Astrocyte (in vitro differentiated cells and primary cell): ENCODE results near the gene CDS2. TPM values are rescaled to one million over a fixed set of nuclear protein-coding genes. Genes with fewer than 3 reads are reported as not detected.
"Not testable (repeated sequence)": the region's sequence is repeated elsewhere in the genome, so short reads cannot be mapped to it uniquely, and the experiment has no call there.

ENCODE experiments used
- DNase-seq: peaks from one replicate; pipeline ENCODE4 v3.0.0-alpha.2; 2010; ENCODE audit warnings: low read depth
- FAIRE-seq: peaks from 2 replicates; lab custom pipeline; 2011; peaks lifted over from hg19 to GRCh38; lab: Jason Lieb, UNC
- H2AFZ ChIP-seq: 2 replicates; pipeline ENCODE4 v1.6.0; 2012; ENCODE audit warnings: low read depth, low read length, inconsistent platforms
- H3K27ac ChIP-seq: 2 replicates; pipeline ENCODE4 v1.5.1; 2011; ENCODE audit warnings: low read depth, low read length, inconsistent platforms
- H3K27me3 ChIP-seq: 2 replicates; pipeline ENCODE4 v1.6.0; 2011; ENCODE audit warnings: low read length, inconsistent platforms; ENCODE audit not compliant: insufficient read depth
- H3K36me3 ChIP-seq: 2 replicates; pipeline ENCODE4 v1.5.1; 2011; ENCODE audit warnings: low read length, inconsistent platforms; ENCODE audit not compliant: insufficient read depth
- H3K4me1 ChIP-seq: 2 replicates; pipeline ENCODE4 v1.5.1; 2011; ENCODE audit warnings: low read length, inconsistent platforms; ENCODE audit not compliant: insufficient read depth
- H3K4me2 ChIP-seq: 2 replicates; pipeline ENCODE4 v1.6.0; 2012; ENCODE audit warnings: low read length, inconsistent platforms
- H3K4me3 ChIP-seq: 2 replicates; pipeline ENCODE4 v1.5.1; 2011; ENCODE audit warnings: low read depth, mild to moderate bottlenecking, low read length, inconsistent platforms; ENCODE audit not compliant: insufficient read depth
- H3K79me2 ChIP-seq: 2 replicates; pipeline ENCODE4 v1.6.0; 2012; ENCODE audit warnings: mild to moderate bottlenecking, low read length, inconsistent platforms; ENCODE audit not compliant: insufficient read depth
- H3K9ac ChIP-seq: 2 replicates; pipeline ENCODE4 v1.6.0; 2012; ENCODE audit warnings: mild to moderate bottlenecking, low read length, inconsistent platforms
- H3K9me3 ChIP-seq: 2 replicates; pipeline ENCODE4 v1.5.1; 2012; ENCODE audit warnings: low read depth, mild to moderate bottlenecking, low read length, inconsistent platforms; ENCODE audit not compliant: insufficient read depth
- H4K20me1 ChIP-seq: 2 replicates; pipeline ENCODE4 v1.6.0; 2012; ENCODE audit warnings: low read length, inconsistent platforms; ENCODE audit not compliant: insufficient read depth
- H3K27ac Mint-ChIP-seq: one replicate; pipeline ENCODE4 v1.8.0; 2021; ENCODE audit warnings: mild to moderate bottlenecking, mixed read lengths; ENCODE audit not compliant: unreplicated experiment
- H3K27me3 Mint-ChIP-seq: one replicate; pipeline ENCODE4 v1.8.0; 2021; ENCODE audit warnings: low read depth, mixed read lengths; ENCODE audit not compliant: unreplicated experiment
- H3K36me3 Mint-ChIP-seq: one replicate; pipeline ENCODE4 v1.8.0; 2021; ENCODE audit warnings: low read depth, mixed read lengths; ENCODE audit not compliant: unreplicated experiment
- H3K4me1 Mint-ChIP-seq: one replicate; pipeline ENCODE4 v1.8.0; 2021; ENCODE audit warnings: low read depth, mixed read lengths; ENCODE audit not compliant: unreplicated experiment
- H3K4me3 Mint-ChIP-seq: one replicate; pipeline ENCODE4 v1.8.0; 2021; ENCODE audit warnings: mild to moderate bottlenecking, moderate library complexity, mixed read lengths; ENCODE audit not compliant: unreplicated experiment
- H3K9me3 Mint-ChIP-seq: one replicate; pipeline ENCODE4 v1.8.0; 2021; ENCODE audit warnings: mild to moderate bottlenecking, mixed read lengths; ENCODE audit not compliant: unreplicated experiment
- CTCF ChIP-seq: IDR thresholded peaks from 2 replicates; pipeline ENCODE4 v1.5.1; 2011; ENCODE audit warnings: low read depth, mild to moderate bottlenecking, inconsistent platforms, low read length, moderate library complexity; ENCODE audit not compliant: insufficient read depth
- EZH2 ChIP-seq: IDR thresholded peaks from 2 replicates; pipeline ENCODE4 v1.6.1; 2012; ENCODE audit warnings: mild to moderate bottlenecking, low read length, inconsistent platforms; ENCODE audit not compliant: insufficient read depth
- total RNA-seq: library from RNA; stranded (reverse); gene quantifications from 2 replicates; pipeline ENCODE4 v1.2.1, GENCODE V29; 2021

The CDS2 gene
- total RNA-seq, 1 donor from 2014 or later = 53.9 TPM

- peaks cover 15% of the 10 kb centered on the region for H4K20me1 ChIP-seq
- H3K4me1 ChIP-seq = no peaks in the 10 kb centered on the region
- H3K9ac ChIP-seq = no peak overlapping the region
- H3K27me3 Mint-ChIP-seq = no peaks in the 10 kb centered on the region
- DNase-seq (no peak), FAIRE-seq (no peak)
- no peak overlapping the region for H3K27ac ChIP-seq
- no peak overlapping the region for H3K4me3 ChIP-seq
- H3K36me3 Mint-ChIP-seq = peaks cover 5% of the 10 kb centered on the region
- H3K4me2 ChIP-seq = no peak overlapping the region
- no peak overlapping the region for H3K27ac Mint-ChIP-seq
- H3K27me3 ChIP-seq = no peaks in the 10 kb centered on the region
- peaks cover 3% of the 10 kb centered on the region for H3K79me2 ChIP-seq
- no peak for TF ChIP-seq EZH2
- TF ChIP-seq CTCF = no peak
- H3K9me3 ChIP-seq = no peaks in the 10 kb centered on the region
- H3K4me1 Mint-ChIP-seq = peaks cover 3% of the 10 kb centered on the region
- no peak overlapping the region for H3K4me3 Mint-ChIP-seq
- H3K36me3 ChIP-seq = peaks cover 25% of the 10 kb centered on the region
- H2AFZ ChIP-seq = no peak overlapping the region
- no peaks in the 10 kb centered on the region for H3K9me3 Mint-ChIP-seq
Observed at GRCh38 chr20:5096463-5096862, 30.3 kb upstream of the CDS2 start.

- FAIRE-seq, H3K4me3 ChIP-seq, H3K9ac ChIP-seq, H3K27ac ChIP-seq, H3K27me3 ChIP-seq, H3K4me1 Mint-ChIP-seq, H3K9me3 Mint-ChIP-seq, H3K27me3 Mint-ChIP-seq, H3K9me3 ChIP-seq, H3K4me2 ChIP-seq, H3K27ac Mint-ChIP-seq, H3K4me1 ChIP-seq, DNase-seq, H2AFZ ChIP-seq, H3K36me3 Mint-ChIP-seq, H3K4me3 Mint-ChIP-seq: not testable (repeated sequence)
- Histone ChIP-seq H3K36me3 (peaks cover 31% of the 10 kb centered on the region), H3K79me2 (peaks cover 12% of the 10 kb centered on the region), H4K20me1 (peaks cover 36% of the 10 kb centered on the region)
Observed at GRCh38 chr20:5099009-5099408, 27.8 kb upstream of the CDS2 start.

GRCh38 chr20:5099909-5100308 is 26.9 kb upstream of the CDS2 start:
- H3K27ac Mint-ChIP-seq, H3K4me1 Mint-ChIP-seq, H3K27me3 ChIP-seq, DNase-seq, H3K9me3 ChIP-seq, H3K4me3 Mint-ChIP-seq, H3K4me1 ChIP-seq, H3K9ac ChIP-seq, H3K4me2 ChIP-seq, H2AFZ ChIP-seq, H3K9me3 Mint-ChIP-seq, FAIRE-seq, H3K4me3 ChIP-seq, H3K27me3 Mint-ChIP-seq, H3K27ac ChIP-seq: not testable (repeated sequence)
- H3K79me2 ChIP-seq = peaks cover 18% of the 10 kb centered on the region
- H3K36me3 Mint-ChIP-seq = peaks cover 11% of the 10 kb centered on the region
- H4K20me1 ChIP-seq = peaks cover 43% of the 10 kb centered on the region
- H3K36me3 ChIP-seq = peaks cover 37% of the 10 kb centered on the region
